ENCODE data around the gene SCN5A. TPM values are rescaled to one million over a fixed set of nuclear protein-coding genes. Genes with fewer than 3 reads are reported as not detected.

Gene SCN5A
- total RNA-seq, 2 experiments from 2014 or later: not detected

DNA sequence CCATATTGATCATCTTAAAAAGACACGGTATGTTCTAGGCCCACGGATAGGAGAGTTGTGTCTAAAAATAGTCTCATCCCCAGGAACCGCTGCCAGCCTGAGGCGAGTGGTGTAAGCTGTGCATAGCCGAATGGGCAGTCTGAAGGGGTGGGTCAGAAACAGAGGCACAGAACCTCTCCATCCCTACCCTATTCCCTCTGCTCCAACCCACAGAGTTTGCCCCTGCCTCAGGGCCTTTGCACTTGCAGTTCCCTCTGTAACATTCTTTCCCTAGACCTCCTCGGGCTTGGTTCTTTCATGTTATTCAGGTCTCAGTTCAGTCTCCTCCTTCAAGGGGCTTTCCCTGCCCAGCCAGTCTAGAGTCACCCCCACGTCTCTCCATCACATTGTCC, 4.8 kb downstream of the SCN5A start:
- H3K36me3 Mint-ChIP-seq (ENCODE audit: low read depth): no peaks in the 10 kb centered on the region
- H3K27ac Mint-ChIP-seq: no peak overlapping the region
- H3K4me1 Mint-ChIP-seq: peaks cover 4% of the 10 kb centered on the region
- H3K27me3 Mint-ChIP-seq: peaks cover 3% of the 10 kb centered on the region
- no peak overlapping the region for H3K4me3 Mint-ChIP-seq
- POLR2A ChIA-PET: no interaction called here
- CTCF ChIA-PET: no interaction called here
- no peaks in the 10 kb centered on the region for H3K9me3 Mint-ChIP-seq
- no peak for DNase-seq

GRCh38 chr3:38644016-38644661, 5.3 kb downstream of the SCN5A start:
- Mint-ChIP-seq H3K4me3 (no peak overlapping the region), H3K9me3 (no peaks in the 10 kb centered on the region), H3K4me1 (peaks cover 4% of the 10 kb centered on the region), H3K27me3 (peaks cover 3% of the 10 kb centered on the region), H3K36me3 (ENCODE audit: low read depth) (no peaks in the 10 kb centered on the region), H3K27ac (no peak overlapping the region)
- no peak for DNase-seq
- ChIA-PET CTCF (no interaction called here), POLR2A (no interaction called here)

- CTCF ChIA-PET: interaction anchor here (1.4 to 1.6 kb wide), 2 partner anchors 9 to 12 kb away, joined by 3 read pairs; no protein-coding TSS in a partner anchor
- no peak for DNase-seq
- Mint-ChIP-seq H3K27me3 (peaks cover 3% of the 10 kb centered on the region), H3K27ac (no peak overlapping the region), H3K4me1 (peaks cover 3% of the 10 kb centered on the region), H3K4me3 (no peak overlapping the region), H3K36me3 (ENCODE audit: low read depth) (no peaks in the 10 kb centered on the region), H3K9me3 (no peaks in the 10 kb centered on the region)
- POLR2A ChIA-PET: no interaction called here
These were observed 5.9 kb downstream of the SCN5A start for GRCh38 chr3:38643592-38643991.

GRCh38 chr3:38643090-38643489, 6.4 kb downstream of the SCN5A start:
- no peak for DNase-seq
- POLR2A ChIA-PET: no interaction called here
- Mint-ChIP-seq H3K27ac (no peak overlapping the region), H3K4me3 (no peak overlapping the region), H3K4me1 (no peaks in the 10 kb centered on the region), H3K36me3 (ENCODE audit: low read depth) (no peaks in the 10 kb centered on the region), H3K27me3 (peaks cover 3% of the 10 kb centered on the region), H3K9me3 (no peaks in the 10 kb centered on the region)
- CTCF ChIA-PET: interaction anchor here (1.3 to 1.6 kb wide), 3 partner anchors 9 to 122 kb away, joined by 3 read pairs; no protein-coding TSS in a partner anchor

- H3K36me3 Mint-ChIP-seq (ENCODE audit: low read depth): no peaks in the 10 kb centered on the region
- CTCF ChIA-PET: interaction anchor here (0.7 to 1.3 kb wide), 3 partner anchors 26 to 295 kb away, joined by 3 read pairs; partner anchors contain the start of gene XYLB
- POLR2A ChIA-PET: no interaction called here
- H3K4me3 Mint-ChIP-seq: no peak overlapping the region
- peaks cover 7% of the 10 kb centered on the region for H3K27me3 Mint-ChIP-seq
- H3K9me3 Mint-ChIP-seq: no peaks in the 10 kb centered on the region
- no peaks in the 10 kb centered on the region for H3K4me1 Mint-ChIP-seq
- H3K27ac Mint-ChIP-seq: no peak overlapping the region
- DNase-seq: no peak
These were observed 7.9 kb downstream of the SCN5A start for GRCh38 chr3:38641461-38642110.

GRCh38 chr3:38640661-38641452, 8.6 kb downstream of the SCN5A start:
- H3K27ac Mint-ChIP-seq: no peak overlapping the region
- CTCF ChIA-PET: interaction anchor here (0.8 kb wide), 1 partner anchor 25 kb away, joined by 3 read pairs; no protein-coding TSS in a partner anchor
- H3K4me1 Mint-ChIP-seq: no peaks in the 10 kb centered on the region
- no peaks in the 10 kb centered on the region for H3K36me3 Mint-ChIP-seq (ENCODE audit: low read depth)
- H3K9me3 Mint-ChIP-seq: no peaks in the 10 kb centered on the region
- peaks cover 7% of the 10 kb centered on the region for H3K27me3 Mint-ChIP-seq
- no peak overlapping the region for H3K4me3 Mint-ChIP-seq
- POLR2A ChIA-PET: no interaction called here
- DNase-seq: no peak

DNA sequence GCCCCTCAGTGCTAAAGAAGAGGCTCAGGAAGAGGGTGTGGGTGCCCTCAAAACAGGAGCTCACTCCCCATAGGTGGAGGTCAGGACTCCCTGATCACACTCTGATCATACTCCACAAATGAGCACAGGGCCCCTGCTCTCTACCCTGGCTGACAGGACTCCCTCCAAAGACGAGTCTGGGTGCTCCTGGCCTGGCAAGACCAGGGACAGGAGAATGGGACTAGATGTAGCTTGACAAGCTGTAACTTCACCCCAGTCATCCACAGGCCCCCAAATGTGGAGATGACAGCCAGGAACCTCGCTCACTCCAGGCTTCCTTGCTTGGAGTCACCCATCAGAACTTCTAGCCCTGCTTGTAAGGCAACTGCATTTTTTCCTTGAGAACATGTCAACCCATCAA, 11.1 kb downstream of the SCN5A start:
- CTCF ChIA-PET: no interaction called here

DNA sequence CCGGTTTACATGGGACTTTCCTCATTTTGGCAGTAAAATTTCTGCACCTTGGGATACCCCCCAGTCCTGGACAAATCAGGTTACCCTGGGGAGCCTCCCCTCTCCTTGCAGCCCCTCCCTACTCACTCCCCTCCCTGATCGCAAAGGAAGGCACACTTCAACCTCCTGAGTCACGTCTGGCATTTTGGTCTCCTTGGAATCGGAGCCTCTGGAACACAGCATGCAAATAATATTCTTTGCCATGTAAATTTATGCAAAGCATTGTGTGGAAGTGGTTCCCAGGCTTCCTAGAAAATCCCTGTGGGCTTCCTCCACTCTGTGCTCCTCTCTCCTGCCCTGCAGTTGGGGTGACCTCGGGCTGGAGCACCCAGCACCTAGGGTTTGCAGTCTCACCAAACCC, 11.6 kb downstream of the SCN5A start:
- H3K36me3 Mint-ChIP-seq (ENCODE audit: low read depth): no peaks in the 10 kb centered on the region
- H3K4me1 Mint-ChIP-seq: peaks cover 9% of the 10 kb centered on the region
- POLR2A ChIA-PET: no interaction called here
- no peak overlapping the region for H3K4me3 Mint-ChIP-seq
- no peak overlapping the region for H3K27ac Mint-ChIP-seq
- CTCF ChIA-PET: no interaction called here
- no peak for DNase-seq
- H3K9me3 Mint-ChIP-seq: no peaks in the 10 kb centered on the region
- H3K27me3 Mint-ChIP-seq: peaks cover 12% of the 10 kb centered on the region

More for the DNA sequence above, 11.1 kb downstream of the SCN5A start:
- POLR2A ChIA-PET: no interaction called here
- Mint-ChIP-seq H3K27ac (no peak overlapping the region), H3K36me3 (ENCODE audit: low read depth) (no peaks in the 10 kb centered on the region), H3K9me3 (no peaks in the 10 kb centered on the region), H3K27me3 (peaks cover 12% of the 10 kb centered on the region), H3K4me3 (no peak overlapping the region), H3K4me1 (peaks cover 9% of the 10 kb centered on the region)
- DNase-seq: no peak

DNA sequence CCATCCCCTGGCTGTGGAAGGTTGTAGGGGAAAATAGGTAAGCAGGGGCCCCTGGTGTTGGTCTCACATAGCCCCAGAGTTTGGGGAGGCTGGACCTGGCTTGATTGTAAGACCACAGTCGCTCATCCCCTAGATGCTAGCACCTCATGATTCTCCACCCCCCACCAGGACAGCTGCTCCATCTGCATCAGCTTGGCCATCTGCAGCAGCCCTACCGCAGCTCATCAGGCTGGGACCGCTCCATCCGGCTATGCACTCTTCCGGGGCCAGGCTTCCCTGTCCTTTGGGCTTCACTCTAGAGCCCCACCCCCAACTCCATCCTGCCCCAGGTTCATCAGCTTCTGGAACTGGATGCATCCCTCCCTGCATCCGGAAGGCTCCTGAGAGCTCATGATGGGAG, 12.6 kb downstream of the SCN5A start:
- H3K27ac Mint-ChIP-seq: no peak overlapping the region
- peaks cover 12% of the 10 kb centered on the region for H3K27me3 Mint-ChIP-seq
- DNase-seq: no peak
- H3K4me1 Mint-ChIP-seq: peaks cover 9% of the 10 kb centered on the region
- H3K4me3 Mint-ChIP-seq: no peak overlapping the region
- CTCF ChIA-PET: interaction anchor here (0.9 to 1.4 kb wide), 2 partner anchors 80 to 115 kb away, joined by 3 read pairs; no protein-coding TSS in a partner anchor
- H3K36me3 Mint-ChIP-seq (ENCODE audit: low read depth): no peaks in the 10 kb centered on the region
- H3K9me3 Mint-ChIP-seq: no peaks in the 10 kb centered on the region
- POLR2A ChIA-PET: no interaction called here

DNA sequence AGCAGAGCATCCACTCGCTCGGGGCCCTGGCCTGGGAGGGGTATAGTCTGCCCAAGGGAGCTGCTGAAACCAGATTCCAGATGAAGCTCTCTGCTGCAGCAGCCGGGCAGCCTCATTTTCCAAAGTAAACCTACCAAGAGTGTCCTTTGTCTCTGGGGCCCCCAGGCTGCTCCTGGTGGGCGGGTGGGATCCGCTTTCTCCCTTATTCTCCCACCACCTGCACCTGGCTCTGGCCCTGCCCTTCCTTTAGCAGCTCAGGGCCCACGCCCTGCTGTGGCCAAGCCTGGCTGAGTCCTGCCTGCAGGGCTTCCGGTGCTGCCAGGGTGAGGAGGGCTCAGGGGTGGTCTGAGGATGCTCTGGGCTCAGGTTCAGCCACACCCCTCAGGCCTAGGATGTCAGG, 13.0 kb downstream of the SCN5A start:
- peaks cover 9% of the 10 kb centered on the region for H3K4me1 Mint-ChIP-seq
- no peak for DNase-seq
- ChIA-PET POLR2A (no interaction called here), CTCF (interaction anchor here (0.9 to 1.4 kb wide), 2 partner anchors 79 to 115 kb away, joined by 3 read pairs; no protein-coding TSS in a partner anchor)
- H3K9me3 Mint-ChIP-seq: no peaks in the 10 kb centered on the region
- H3K27me3 Mint-ChIP-seq: peaks cover 12% of the 10 kb centered on the region
- H3K36me3 Mint-ChIP-seq (ENCODE audit: low read depth): no peaks in the 10 kb centered on the region
- no peak overlapping the region for H3K4me3 Mint-ChIP-seq
- H3K27ac Mint-ChIP-seq: no peak overlapping the region

- H3K27me3 Mint-ChIP-seq: peaks cover 12% of the 10 kb centered on the region
- CTCF ChIA-PET: interaction anchor here (1.1 kb wide), 1 partner anchor 169 kb away, joined by 4 read pairs; no protein-coding TSS in a partner anchor
- no peaks in the 10 kb centered on the region for H3K36me3 Mint-ChIP-seq (ENCODE audit: low read depth)
- no peak for DNase-seq
- POLR2A ChIA-PET: interaction anchor here (0.5 kb wide), 1 partner anchor 469 kb away, joined by 3 read pairs; no protein-coding TSS in a partner anchor
- H3K9me3 Mint-ChIP-seq: no peaks in the 10 kb centered on the region
- H3K4me1 Mint-ChIP-seq: peaks cover 9% of the 10 kb centered on the region
- H3K27ac Mint-ChIP-seq: peak overlapping the region; percentile 71
- H3K4me3 Mint-ChIP-seq: no peak overlapping the region
These were observed 15.4 kb downstream of the SCN5A start for GRCh38 chr3:38634111-38634510.

GRCh38 chr3:38632989-38633388, 16.5 kb downstream of the SCN5A start:
- no peak for DNase-seq
- Mint-ChIP-seq H3K27me3 (peaks cover 12% of the 10 kb centered on the region), H3K27ac (no peak overlapping the region), H3K36me3 (ENCODE audit: low read depth) (no peaks in the 10 kb centered on the region), H3K9me3 (no peaks in the 10 kb centered on the region), H3K4me3 (no peak overlapping the region), H3K4me1 (peaks cover 9% of the 10 kb centered on the region)
- POLR2A ChIA-PET: no interaction called here
- CTCF ChIA-PET: no interaction called here

- Mint-ChIP-seq H3K4me1 (peaks cover 9% of the 10 kb centered on the region), H3K9me3 (no peaks in the 10 kb centered on the region), H3K27ac (no peak overlapping the region), H3K36me3 (ENCODE audit: low read depth) (no peaks in the 10 kb centered on the region), H3K4me3 (no peak overlapping the region), H3K27me3 (peaks cover 9% of the 10 kb centered on the region)
- ChIA-PET POLR2A (no interaction called here), CTCF (no interaction called here)
- no peak for DNase-seq
These were observed 18.9 kb downstream of the SCN5A start for GRCh38 chr3:38630606-38631005.
